ENCODE data around the gene GLRX2.

DNA sequence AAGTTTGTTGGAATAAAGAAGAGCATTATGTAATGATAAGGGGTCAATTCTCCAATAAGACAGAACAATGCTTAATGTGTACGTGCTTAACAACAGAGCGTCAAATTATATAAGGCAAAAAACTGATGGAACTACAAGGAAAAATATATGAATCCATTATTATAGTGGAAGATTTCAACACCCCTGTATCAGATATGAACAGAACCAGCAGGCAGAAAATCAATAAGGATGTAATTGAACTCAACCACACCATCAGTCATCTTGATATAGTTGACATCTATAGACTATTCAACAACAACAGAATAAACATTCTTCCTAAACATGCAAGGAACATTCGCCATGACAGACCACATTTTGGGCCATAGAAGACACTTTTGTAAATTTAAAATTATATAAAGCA lies 13.0 kb upstream of the GLRX2 start:
- no peak for TF ChIP-seq POLR2A (IDR thresholded peaks at IDR 0.05)
- no peak for TF ChIP-seq CTCF (IDR thresholded peaks at IDR 0.05)
